PC-3 (cell line): Measurements from ENCODE around the gene ANGPTL8. TPM values are rescaled to one million over a fixed set of nuclear protein-coding genes. Genes with fewer than 3 reads are reported as not detected.

Experiments
- ATAC-seq: fragments of 200-7000 bp; cut with Tn5 transposase; 2 replicates; pipeline ENCODE4 v1.9.1; 2020; ENCODE audit warnings: mild to moderate bottlenecking, moderate library complexity
- BruUV-seq: library from RNA; stranded (reverse); fragments of 400-500 nt; replicated peaks from 2 replicates; lab custom pipeline; 2021; lab: Mats Ljungman, UMichigan
- CTCF ChIA-PET: fragments of 300-600 bp; sonication (Branson Sonifier 250); formaldehyde crosslinking; loops from one replicate; lab custom pipeline; 2022; ENCODE audit warnings: antibody characterized with exemption; lab: Charles Lee
- POLR2A ChIA-PET: fragments of 300-600 bp; sonication (Branson Sonifier 250); formaldehyde crosslinking; loops from one replicate; lab custom pipeline; 2022; ENCODE audit warnings: antibody characterized with exemption; ENCODE audit not compliant: unreplicated experiment; lab: Charles Lee
- DNase-seq: peaks from one replicate; pipeline ENCODE4 v3.0.0-alpha.2; 2015
- H2AFZ ChIP-seq: fragments of 300-600 bp; sonication (generic); 2 replicates; pipeline ENCODE4 v1.6.0; 2016; ENCODE audit warnings: antibody characterized with exemption, low read length
- H3F3A ChIP-seq: fragments of 300-600 bp; sonication (generic); one replicate; pipeline ENCODE4 v1.6.0; 2017; ENCODE audit warnings: antibody characterized with exemption, low read length, control low read depth, mild to moderate bottlenecking; ENCODE audit not compliant: unreplicated experiment
- H3K27ac ChIP-seq: fragments of 300-600 bp; sonication (generic); 2 replicates; pipeline ENCODE4 v1.5.1; 2016; ENCODE audit warnings: mild to moderate bottlenecking, low read length
- H3K27me3 ChIP-seq: fragments of 300-600 bp; sonication (generic); 2 replicates; pipeline ENCODE4 v1.6.1; 2016; ENCODE audit warnings: low read length, mixed read lengths
- H3K36me3 ChIP-seq: fragments of 300-600 bp; sonication (generic); 2 replicates; pipeline ENCODE4 v1.6.1; 2016; ENCODE audit warnings: low read depth, mixed run types, low read length, mixed read lengths
- H3K4me1 ChIP-seq: fragments of 300-600 bp; sonication (generic); 2 replicates; pipeline ENCODE4 v1.5.1; 2016; ENCODE audit warnings: low read length; ENCODE audit not compliant: insufficient read depth
- H3K4me2 ChIP-seq: fragments of 300-600 bp; sonication (generic); 2 replicates; pipeline ENCODE4 v1.6.0; 2016; ENCODE audit warnings: low read length
- H3K4me3 ChIP-seq: fragments of 300-600 bp; sonication (generic); 2 replicates; pipeline ENCODE4 v1.5.1; 2016; ENCODE audit warnings: mild to moderate bottlenecking, low read length, mixed read lengths
- H3K79me2 ChIP-seq: fragments of 300-600 bp; sonication (generic); 2 replicates; pipeline ENCODE4 v1.6.1; 2017; ENCODE audit warnings: low read length, mixed read lengths
- H3K9ac ChIP-seq: fragments of 300-600 bp; sonication (generic); 2 replicates; pipeline ENCODE4 v1.6.0; 2016; ENCODE audit warnings: mild to moderate bottlenecking, low read length
- H3K9me2 ChIP-seq: fragments of 300-600 bp; sonication (generic); replicated peaks from 2 replicates; pipeline ENCODE4 v1.6.1; 2016; ENCODE audit warnings: mixed run types, low read length, mixed read lengths
- H3K9me3 ChIP-seq: fragments of 300-600 bp; sonication (generic); 2 replicates; pipeline ENCODE4 v1.6.1; 2016; ENCODE audit warnings: low read length, mixed read lengths
- H4K20me1 ChIP-seq: fragments of 300-600 bp; sonication (generic); 2 replicates; pipeline ENCODE4 v1.6.1; 2016; ENCODE audit warnings: low read length, mixed read lengths
- CTCF ChIP-seq: fragments of 300-600 bp; sonication (generic); conservative IDR thresholded peaks from 2 replicates; pipeline ENCODE4 v1.5.1; 2017; ENCODE audit warnings: antibody characterized with exemption, low read depth, mild to moderate bottlenecking, low read length
- EZH2 ChIP-seq: fragments of 300-600 bp; sonication (generic); IDR thresholded peaks from one replicate; pipeline ENCODE4 v1.6.1; 2017; ENCODE audit warnings: antibody characterized with exemption, mild to moderate bottlenecking, low read length; ENCODE audit not compliant: unreplicated experiment
- EZH2phosphoT487 ChIP-seq: fragments of 300-600 bp; sonication (generic); IDR thresholded peaks from 2 replicates; pipeline ENCODE4 v1.6.1; 2018; ENCODE audit warnings: mild to moderate bottlenecking, antibody characterized with exemption, low read length, borderline replicate concordance
- intact Hi-C: fragments of 100-400 bp; cut with micrococcal nuclease; formaldehyde crosslinking; loops from 2 replicates; pipeline ENCODE4 v1.9.0; 2023
- total RNA-seq: library from RNA; depleted of rRNA; stranded (reverse); fragments of >200 nt; gene quantifications from 2 replicates; pipeline ENCODE4 v1.2.3, GENCODE V29; 2014

The ANGPTL8 gene
- total RNA-seq, 1 experiment from 2014 or later, result not detected

- POLR2A ChIA-PET, result no interaction called here
- ATAC-seq, result no peak
These were observed 22.1 kb downstream of the ANGPTL8 start for GRCh38 chr19:11261431-11261970.

GRCh38 chr19:11261971-11262839, 22.8 kb downstream of the ANGPTL8 start, which contains the start of gene DOCK6:
DOCK6 (minus strand) TSS chr19:11262524; CDS start chr19:11262440, 84 bp downstream.
- ATAC-seq, result peak; percentile 35
- intact Hi-C loops, result no loop called here
- no peaks in the 10 kb centered on the region for H4K20me1 ChIP-seq

More at GRCh38 chr19:11261431-11261970, 22.1 kb downstream of the ANGPTL8 start:
- H3K27ac ChIP-seq, result no peak overlapping the region
- H3K9ac ChIP-seq, result peak overlapping the region; percentile 81
- peak overlapping the region; percentile 95 for H3K4me3 ChIP-seq
- peaks cover 7% of the 10 kb centered on the region; the same call in 1 of the 2 replicates for H3K79me2 ChIP-seq
- peak overlapping the region; percentile 99 for H3K4me2 ChIP-seq
- intact Hi-C loops, result no loop called here
- no peaks in the 10 kb centered on the region for H3K9me2 ChIP-seq
- H3K36me3 ChIP-seq, result no peaks in the 10 kb centered on the region
- no peak for DNase-seq
- no peaks in the 10 kb centered on the region for H4K20me1 ChIP-seq
- H2AFZ ChIP-seq, result peak overlapping the region; percentile 94
- H3K4me1 ChIP-seq, result peaks cover 32% of the 10 kb centered on the region
- no peaks in the 10 kb centered on the region for H3K27me3 ChIP-seq
- BruUV-seq, result TSS peak; percentile 34
- no peaks in the 10 kb centered on the region for H3F3A ChIP-seq
- no peaks in the 10 kb centered on the region for H3K9me3 ChIP-seq
- TF ChIP-seq EZH2 (no peak), CTCF (no peak), EZH2phosphoT487 (no peak)
- CTCF ChIA-PET, result no interaction called here

More at GRCh38 chr19:11261971-11262839, 22.8 kb downstream of the ANGPTL8 start, which contains the start of gene DOCK6:
- peak within 1 kb of the TSS; percentile 94 for H2AFZ ChIP-seq
- no peaks in the 10 kb centered on the region for H3K27me3 ChIP-seq
- no peaks in the 10 kb centered on the region for H3K36me3 ChIP-seq
- peaks cover 7% of the 10 kb centered on the region; the same call in 1 of the 2 replicates for H3K79me2 ChIP-seq
- H3F3A ChIP-seq, result no peaks in the 10 kb centered on the region
- H3K4me2 ChIP-seq, result peak within 1 kb of the TSS; percentile 99
- H3K9me3 ChIP-seq, result no peaks in the 10 kb centered on the region
- no TSS peak for BruUV-seq
- POLR2A ChIA-PET, result no interaction called here
- H3K4me1 ChIP-seq, result peaks cover 32% of the 10 kb centered on the region
- H3K9ac ChIP-seq, result peak within 1 kb of the TSS; percentile 81
- TF ChIP-seq EZH2, result no peak
- peak; percentile 53 for TF ChIP-seq CTCF
- peak within 1 kb of the TSS; percentile 95 for H3K4me3 ChIP-seq
- no peak within 1 kb of the TSS for H3K27ac ChIP-seq
- peak; percentile 32 for DNase-seq
- no peaks in the 10 kb centered on the region for H3K9me2 ChIP-seq
- CTCF ChIA-PET, result no interaction called here
